ENCODE data around the gene WDR45B.

DNA sequence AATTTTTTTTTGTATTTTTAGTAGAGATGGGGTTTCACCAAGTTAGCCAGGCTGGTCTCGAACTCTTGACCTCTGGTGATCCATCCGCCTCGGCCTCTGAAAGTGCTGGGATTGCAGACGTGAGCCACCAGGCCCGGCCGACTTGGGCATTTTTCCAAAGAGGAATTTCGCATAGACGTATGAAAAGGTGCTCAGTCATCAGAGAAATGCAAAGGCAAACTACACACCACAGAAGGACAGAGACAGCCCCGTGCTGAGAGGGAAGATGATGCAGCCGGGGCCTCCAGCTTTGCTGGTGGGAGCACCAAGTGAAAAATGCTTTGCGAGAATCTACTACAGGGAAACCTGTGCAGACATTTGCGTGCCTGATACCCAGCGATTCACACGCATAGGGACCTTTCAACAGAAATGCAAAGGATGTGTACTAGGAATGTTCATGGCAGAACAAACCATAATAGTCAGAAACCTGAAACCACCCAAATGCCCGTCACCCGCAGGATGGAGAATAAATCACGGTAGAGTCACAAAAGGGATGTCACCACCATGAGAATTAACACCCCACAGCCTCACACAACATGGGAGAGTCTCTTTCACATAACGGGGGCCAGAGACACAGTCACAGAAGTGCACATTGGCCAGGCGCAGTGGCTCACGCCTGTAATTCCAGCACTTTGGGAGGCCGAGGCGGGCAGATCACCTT lies 45.1 kb upstream of the WDR45B start:
- TF ChIP-seq, protein P1, sequence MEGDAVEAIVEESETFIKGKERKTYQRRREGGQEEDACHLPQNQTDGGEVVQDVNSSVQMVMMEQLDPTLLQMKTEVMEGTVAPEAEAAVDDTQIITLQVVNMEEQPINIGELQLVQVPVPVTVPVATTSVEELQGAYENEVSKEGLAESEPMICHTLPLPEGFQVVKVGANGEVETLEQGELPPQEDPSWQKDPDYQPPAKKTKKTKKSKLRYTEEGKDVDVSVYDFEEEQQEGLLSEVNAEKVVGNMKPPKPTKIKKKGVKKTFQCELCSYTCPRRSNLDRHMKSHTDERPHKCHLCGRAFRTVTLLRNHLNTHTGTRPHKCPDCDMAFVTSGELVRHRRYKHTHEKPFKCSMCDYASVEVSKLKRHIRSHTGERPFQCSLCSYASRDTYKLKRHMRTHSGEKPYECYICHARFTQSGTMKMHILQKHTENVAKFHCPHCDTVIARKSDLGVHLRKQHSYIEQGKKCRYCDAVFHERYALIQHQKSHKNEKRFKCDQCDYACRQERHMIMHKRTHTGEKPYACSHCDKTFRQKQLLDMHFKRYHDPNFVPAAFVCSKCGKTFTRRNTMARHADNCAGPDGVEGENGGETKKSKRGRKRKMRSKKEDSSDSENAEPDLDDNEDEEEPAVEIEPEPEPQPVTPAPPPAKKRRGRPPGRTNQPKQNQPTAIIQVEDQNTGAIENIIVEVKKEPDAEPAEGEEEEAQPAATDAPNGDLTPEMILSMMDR (IDR thresholded peaks at IDR 0.05; ENCODE audit: extremely low read depth in 1 of 2, insufficient read depth in 1 of 2, low read depth in 1 of 2, low read length in 2 of 2): no peak
- TF ChIP-seq EZH2 (IDR thresholded peaks at IDR 0.05; ENCODE audit: borderline replicate concordance, low read depth, low read length, severe bottlenecking) (no peak), POLR2AphosphoS5 (IDR thresholded peaks at IDR 0.05; ENCODE audit: insufficient read depth, low read depth, low read length) (no peak)
